ENCODE measurements around the gene TLR5. TPM values are rescaled to one million over a fixed set of nuclear protein-coding genes. Genes with fewer than 3 reads are reported as not detected.
A peak's percentile ranks its signal among the peaks of the same experiment; 100 is the strongest.
"Not testable (repeated sequence)": the region's sequence is repeated elsewhere in the genome, so short reads cannot be mapped to it uniquely, and the experiment has no call there.

Gene TLR5
- total and polyA plus RNA-seq, 8 donors: 2.4 to 15.2 (median 4.6) TPM

DNA sequence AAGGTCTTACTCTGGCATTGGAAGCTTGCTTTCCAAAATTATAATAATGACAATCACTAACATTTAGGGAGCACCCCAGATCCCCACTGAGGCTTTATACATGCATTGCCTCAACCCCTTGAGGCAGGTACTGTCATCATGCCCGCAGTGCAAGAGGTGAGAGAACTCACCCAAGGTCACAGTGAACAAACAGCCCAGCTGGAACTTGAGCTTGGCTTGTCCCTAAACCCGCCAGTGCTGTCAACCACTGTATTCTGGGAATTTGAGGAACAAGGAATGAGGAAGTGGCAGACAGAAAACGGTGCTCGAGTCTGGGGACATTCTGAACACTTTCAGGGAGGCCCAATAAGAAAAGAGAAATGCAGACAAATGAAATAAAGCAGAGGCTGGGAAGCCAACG is 34.6 kb upstream of the TLR5 start:
- DNase-seq: peak in 4 of 6 donors; percentile 25 to 77 (median 54)
- FAIRE-seq: no peak
- intact Hi-C loops (cut with DNase I): no loop called here
- peak; percentile 71 to 85 (median 78) for ATAC-seq
- TF ChIP-seq, protein P1, sequence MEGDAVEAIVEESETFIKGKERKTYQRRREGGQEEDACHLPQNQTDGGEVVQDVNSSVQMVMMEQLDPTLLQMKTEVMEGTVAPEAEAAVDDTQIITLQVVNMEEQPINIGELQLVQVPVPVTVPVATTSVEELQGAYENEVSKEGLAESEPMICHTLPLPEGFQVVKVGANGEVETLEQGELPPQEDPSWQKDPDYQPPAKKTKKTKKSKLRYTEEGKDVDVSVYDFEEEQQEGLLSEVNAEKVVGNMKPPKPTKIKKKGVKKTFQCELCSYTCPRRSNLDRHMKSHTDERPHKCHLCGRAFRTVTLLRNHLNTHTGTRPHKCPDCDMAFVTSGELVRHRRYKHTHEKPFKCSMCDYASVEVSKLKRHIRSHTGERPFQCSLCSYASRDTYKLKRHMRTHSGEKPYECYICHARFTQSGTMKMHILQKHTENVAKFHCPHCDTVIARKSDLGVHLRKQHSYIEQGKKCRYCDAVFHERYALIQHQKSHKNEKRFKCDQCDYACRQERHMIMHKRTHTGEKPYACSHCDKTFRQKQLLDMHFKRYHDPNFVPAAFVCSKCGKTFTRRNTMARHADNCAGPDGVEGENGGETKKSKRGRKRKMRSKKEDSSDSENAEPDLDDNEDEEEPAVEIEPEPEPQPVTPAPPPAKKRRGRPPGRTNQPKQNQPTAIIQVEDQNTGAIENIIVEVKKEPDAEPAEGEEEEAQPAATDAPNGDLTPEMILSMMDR (IDR thresholded peaks at IDR 0.05): no peak
- Histone ChIP-seq H3K4me3 (no peak overlapping the region), H3K36me3 (no peaks in the 10 kb centered on the region), H3K27ac (peak overlapping the region; percentile 6 to 69 (median 56)), H3K4me1 (peaks cover 0 to 17% (median 6%) of the 10 kb centered on the region in 3 donors), H3K27me3 (no peaks in the 10 kb centered on the region), H3K9me3 (no peaks in the 10 kb centered on the region)
- WGBS, 2 donors: 17 to 21% methylated on average over 5 of the region's 5 CpGs

DNA sequence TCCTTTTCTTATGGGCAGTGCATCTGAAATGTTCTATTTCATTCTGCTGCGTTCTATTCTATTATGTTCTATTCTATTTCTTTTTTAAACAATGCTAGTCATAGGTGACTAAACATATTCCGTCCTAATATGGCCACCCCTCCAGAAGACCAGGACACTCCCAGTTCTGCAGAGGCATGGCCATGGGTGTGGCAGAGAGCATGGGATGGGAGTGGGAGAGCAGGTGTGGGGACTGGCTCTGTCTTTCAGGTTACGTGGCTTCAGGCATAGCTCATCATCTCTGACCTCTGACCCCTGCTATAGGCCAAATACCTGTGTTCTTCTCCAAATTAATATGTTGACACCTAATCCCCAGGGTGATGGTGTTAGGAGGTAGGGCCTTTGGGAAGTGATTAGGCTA is 33.4 kb upstream of the TLR5 start:
- H3K4me1 ChIP-seq: peaks cover 0 to 17% (median 6%) of the 10 kb centered on the region in 3 donors
- ATAC-seq (no peak), DNase-seq (no peak), FAIRE-seq (no peak)
- H3K4me3 ChIP-seq: no peak overlapping the region
- TF ChIP-seq, protein P1 (IDR thresholded peaks at IDR 0.05): no peak
- 93 to 96% methylated on average over 3 of the region's 3 CpGs for WGBS, 2 donors
- no peaks in the 10 kb centered on the region for H3K9me3 ChIP-seq
- intact Hi-C loops (cut with DNase I): no loop called here
- no peaks in the 10 kb centered on the region for H3K36me3 ChIP-seq
- no peaks in the 10 kb centered on the region for H3K27me3 ChIP-seq
- H3K27ac ChIP-seq: peak overlapping the region in 1 of 4 donors; percentile 69

DNA sequence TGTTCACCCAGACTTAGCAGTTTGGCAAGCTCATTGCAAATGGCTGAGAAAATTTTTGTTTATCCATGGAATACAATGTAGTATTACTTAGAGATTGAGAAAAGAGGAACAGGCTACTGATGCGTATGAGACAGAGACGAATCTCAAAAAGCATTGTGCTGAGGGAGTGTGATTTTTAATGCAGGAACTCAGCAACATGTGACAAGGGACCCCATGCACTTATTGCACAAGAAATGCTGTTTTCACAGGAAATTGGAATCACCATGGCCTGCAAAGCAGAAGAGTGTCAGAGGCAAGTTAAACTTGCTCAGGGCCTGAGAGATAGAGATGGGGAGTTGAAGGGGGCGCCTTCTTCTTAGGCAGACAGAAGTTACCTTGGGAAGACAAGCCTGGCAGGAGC is 32.6 kb upstream of the TLR5 start:
- Histone ChIP-seq H3K27ac (peak overlapping the region in 2 of 4 donors; percentile 14 to 63), H3K27me3 (no peaks in the 10 kb centered on the region), H3K9me3 (no peaks in the 10 kb centered on the region), H3K36me3 (no peaks in the 10 kb centered on the region), H3K4me3 (no peak overlapping the region), H3K4me1 (peaks cover 0 to 13% (median 6%) of the 10 kb centered on the region in 3 donors)
- DNase-seq: peak in 1 of 6 donors; percentile 45
- TF ChIP-seq, protein P1 (IDR thresholded peaks at IDR 0.05): no peak
- intact Hi-C loops (cut with DNase I): no loop called here
- peak in 2 of 4 donors; percentile 53 to 56 for ATAC-seq
- WGBS, 2 donors: 88 to 89% methylated on average over 3 of the region's 3 CpGs
- no peak for FAIRE-seq

DNA sequence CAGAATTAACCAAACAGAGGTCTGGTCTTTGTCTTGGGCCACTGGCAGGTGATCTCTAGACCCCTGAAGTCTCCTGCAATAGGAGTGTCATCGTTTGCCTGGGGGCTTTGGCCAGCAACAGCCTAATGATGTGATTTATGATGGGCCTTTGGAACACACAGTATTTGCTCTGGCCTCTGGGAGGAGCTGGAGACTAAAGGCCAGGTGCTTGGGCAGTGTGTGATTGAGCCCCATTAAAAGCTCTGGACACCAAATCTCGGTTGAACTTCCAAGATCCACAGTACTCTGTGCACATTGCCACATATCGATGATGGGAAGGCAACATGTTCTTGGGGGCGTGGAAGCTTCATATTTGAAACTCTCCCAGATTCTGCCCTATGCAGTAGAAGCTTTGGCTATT is 32.0 kb upstream of the TLR5 start:
- FAIRE-seq (no peak), ATAC-seq (peak; percentile 63 to 79 (median 75)), DNase-seq (peak in 2 of 6 donors; percentile 28 to 38)
- 45 to 53% methylated on average over 4 of the region's 4 CpGs for WGBS, 2 donors
- Histone ChIP-seq H3K27me3 (no peaks in the 10 kb centered on the region), H3K27ac (peak overlapping the region in 2 of 4 donors; percentile 14 to 63), H3K4me3 (no peak overlapping the region), H3K9me3 (no peaks in the 10 kb centered on the region), H3K4me1 (peaks cover 0 to 13% (median 6%) of the 10 kb centered on the region in 3 donors), H3K36me3 (no peaks in the 10 kb centered on the region)
- TF ChIP-seq, protein P1 (IDR thresholded peaks at IDR 0.05): peak in 1 of 4 donors; percentile 23
- intact Hi-C loops (cut with DNase I): no loop called here

DNA sequence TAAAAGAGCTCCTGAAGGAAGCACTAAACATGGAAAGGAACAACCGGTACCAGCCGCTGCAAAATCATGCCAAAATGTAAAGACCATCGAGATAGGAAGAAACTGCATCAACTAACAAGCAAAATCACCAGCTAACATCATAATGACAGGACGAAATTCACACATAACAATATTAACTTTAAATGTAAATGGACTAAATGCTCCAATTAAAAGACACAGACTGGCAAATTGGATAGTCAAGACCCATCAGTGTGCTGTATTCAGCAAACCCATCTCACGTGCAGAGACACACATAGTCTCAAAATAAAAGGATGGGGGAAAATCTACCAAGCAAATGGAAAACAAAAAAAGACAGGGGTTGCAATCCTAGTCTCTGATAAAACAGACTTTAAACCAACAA is 26.4 kb upstream of the TLR5 start:
- WGBS, 2 donors: 84 to 88% methylated on average over 5 of the region's 5 CpGs
- H3K9me3 ChIP-seq; H3K36me3 ChIP-seq; ATAC-seq; FAIRE-seq; intact Hi-C loops (cut with DNase I); H3K4me3 ChIP-seq; DNase-seq; H3K27me3 ChIP-seq; H3K27ac ChIP-seq; H3K4me1 ChIP-seq: not testable (repeated sequence)
